Osteocyte (in vitro differentiated cells): Measurements from ENCODE around the gene IPO9. TPM values are rescaled to one million over a fixed set of nuclear protein-coding genes. Genes with fewer than 3 reads are reported as not detected.
A peak's percentile ranks its signal among the peaks of the same experiment; 100 is the strongest.

ENCODE experiments used
- DNase-seq: peaks from one replicate; pipeline ENCODE4 v3.0.0; 2021; ENCODE audit warnings: mixed read lengths; ENCODE audit not compliant: unreplicated experiment; ENCODE audit errors: extremely low spot score
- H3K27ac Mint-ChIP-seq: one replicate; pipeline ENCODE4 v1.8.0; 2021; ENCODE audit warnings: mild to moderate bottlenecking, mixed read lengths; ENCODE audit not compliant: unreplicated experiment
- H3K27me3 Mint-ChIP-seq: one replicate; pipeline ENCODE4 v1.8.0; 2021; ENCODE audit warnings: mixed read lengths; ENCODE audit not compliant: unreplicated experiment
- H3K36me3 Mint-ChIP-seq: one replicate; pipeline ENCODE4 v1.8.0; 2021; ENCODE audit warnings: mixed read lengths; ENCODE audit not compliant: unreplicated experiment
- H3K4me1 Mint-ChIP-seq: one replicate; pipeline ENCODE4 v1.8.0; 2021; ENCODE audit warnings: mixed read lengths; ENCODE audit not compliant: unreplicated experiment
- H3K4me3 Mint-ChIP-seq: one replicate; pipeline ENCODE4 v1.8.0; 2021; ENCODE audit warnings: mild to moderate bottlenecking, moderate library complexity, mixed read lengths; ENCODE audit not compliant: unreplicated experiment
- H3K9me3 Mint-ChIP-seq: one replicate; pipeline ENCODE4 v1.8.0; 2021; ENCODE audit warnings: mixed read lengths; ENCODE audit not compliant: unreplicated experiment
- CTCF ChIP-seq: fragments of 200-600 bp; sonication (generic); IDR thresholded peaks from 2 replicates; pipeline ENCODE4 v1.5.0; 2021; ENCODE audit warnings: antibody characterized with exemption, mild to moderate bottlenecking, moderate library complexity
- total RNA-seq: library from RNA; stranded (reverse); gene quantifications from 2 replicates; pipeline ENCODE4 v1.2.1, GENCODE V29; 2021

IPO9 gene
- total RNA-seq, 1 donor from 2014 or later: 65.0 TPM

GRCh38 chr1:201793306-201793925 lies 35.5 kb upstream of the IPO9 start:
- Mint-ChIP-seq H3K36me3 (peaks cover 74% of the 10 kb centered on the region), H3K27me3 (no peaks in the 10 kb centered on the region), H3K4me3 (no peak overlapping the region), H3K4me1 (peaks cover 52% of the 10 kb centered on the region), H3K27ac (peak overlapping the region; percentile 94), H3K9me3 (no peaks in the 10 kb centered on the region)
- TF ChIP-seq CTCF: no peak
- DNase-seq: no peak

- H3K4me3 Mint-ChIP-seq: no peak overlapping the region
- peak; percentile 65 for TF ChIP-seq CTCF
These were observed 33.9 kb upstream of the IPO9 start for GRCh38 chr1:201795066-201795465.

GRCh38 chr1:201800246-201800645 lies 28.7 kb upstream of the IPO9 start:
- Mint-ChIP-seq H3K4me3 (no peak overlapping the region), H3K27me3 (no peaks in the 10 kb centered on the region), H3K4me1 (no peaks in the 10 kb centered on the region), H3K36me3 (peaks cover 64% of the 10 kb centered on the region), H3K9me3 (no peaks in the 10 kb centered on the region), H3K27ac (no peak overlapping the region)
- DNase-seq: no peak
- TF ChIP-seq CTCF: no peak

More at GRCh38 chr1:201795066-201795465, 33.9 kb upstream of the IPO9 start:
- Mint-ChIP-seq H3K9me3 (no peaks in the 10 kb centered on the region), H3K4me1 (peaks cover 36% of the 10 kb centered on the region), H3K27me3 (no peaks in the 10 kb centered on the region), H3K27ac (peak overlapping the region; percentile 27), H3K36me3 (peaks cover 62% of the 10 kb centered on the region)
- no peak for DNase-seq

- H3K4me1 Mint-ChIP-seq: no peaks in the 10 kb centered on the region
- no peak overlapping the region for H3K4me3 Mint-ChIP-seq
- no peaks in the 10 kb centered on the region for H3K27me3 Mint-ChIP-seq
- H3K36me3 Mint-ChIP-seq: peaks cover 80% of the 10 kb centered on the region
- peak overlapping the region; percentile 29 for H3K27ac Mint-ChIP-seq
- H3K9me3 Mint-ChIP-seq: no peaks in the 10 kb centered on the region
- no peak for DNase-seq
- TF ChIP-seq CTCF: no peak
These were observed 22.2 kb upstream of the IPO9 start for GRCh38 chr1:201806801-201807200.

- Mint-ChIP-seq H3K9me3 (no peaks in the 10 kb centered on the region), H3K4me3 (no peak overlapping the region), H3K27ac (no peak overlapping the region), H3K27me3 (no peaks in the 10 kb centered on the region), H3K36me3 (peaks cover 79% of the 10 kb centered on the region), H3K4me1 (no peaks in the 10 kb centered on the region)
- no peak for TF ChIP-seq CTCF
- no peak for DNase-seq
These were observed 20.9 kb upstream of the IPO9 start for GRCh38 chr1:201807958-201808632.
